Epithelial cell of proximal tubule (primary cell): ENCODE measurements around the gene ABHD10. TPM values are rescaled to one million over a fixed set of nuclear protein-coding genes. Genes with fewer than 3 reads are reported as not detected.

Source experiments
- DNase-seq: peaks from one replicate; pipeline ENCODE4 v3.0.0-alpha.2; 2011; ENCODE audit warnings: low read depth
- H3K4me3 ChIP-seq: 2 replicates; pipeline ENCODE4 v1.5.1; 2011; ENCODE audit warnings: low read depth, mild to moderate bottlenecking, low read length
- CTCF ChIP-seq: conservative IDR thresholded peaks from 2 replicates; pipeline ENCODE4 v1.5.1; 2012; ENCODE audit warnings: low read depth, mild to moderate bottlenecking, low read length
- total RNA-seq: library from RNA; depleted of rRNA; stranded (reverse); fragments of >200 nt; gene quantifications from 2 replicates; pipeline ENCODE4 v1.2.3, GENCODE V29; 2015

ABHD10 gene
- total RNA-seq: 18.2 and 27.7 TPM in 2 replicates

DNA sequence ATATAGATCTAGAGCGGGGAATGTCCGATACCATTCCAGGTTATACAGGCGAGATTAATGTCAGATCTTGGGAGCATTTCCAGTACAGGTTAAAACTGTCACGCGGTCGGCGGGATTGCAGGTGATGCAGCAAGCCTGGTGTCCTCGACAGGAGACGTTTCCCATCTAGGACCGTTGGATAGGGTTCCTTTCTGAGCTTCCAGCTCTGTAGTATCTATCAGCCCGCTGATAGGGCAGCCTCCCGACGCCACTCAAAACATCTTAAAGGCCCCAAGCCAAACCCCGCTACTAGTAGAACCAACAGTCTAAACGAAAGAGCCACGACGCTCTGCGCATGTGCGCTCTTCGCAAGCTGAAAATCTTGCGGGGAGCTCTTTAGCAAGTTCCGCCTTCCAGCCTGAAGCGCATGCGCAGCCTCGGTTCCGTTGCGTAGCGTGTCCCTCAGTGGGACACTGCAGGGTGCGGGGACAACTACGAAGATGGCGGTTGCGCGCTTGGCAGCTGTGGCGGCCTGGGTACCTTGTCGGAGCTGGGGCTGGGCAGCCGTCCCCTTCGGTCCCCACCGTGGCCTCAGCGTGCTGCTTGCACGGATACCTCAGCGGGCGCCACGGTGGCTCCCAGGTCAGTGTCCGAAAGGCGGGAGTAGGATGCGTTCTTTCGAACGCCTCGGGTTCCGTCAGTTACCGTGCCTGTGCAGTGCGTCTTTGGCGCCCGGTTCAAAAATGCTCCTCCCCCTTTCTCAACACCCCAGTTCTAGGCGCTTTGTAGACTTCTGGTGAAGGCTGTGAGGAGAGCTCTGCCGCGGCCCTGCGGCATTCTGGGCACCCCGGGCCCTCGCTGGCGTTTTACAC, at the start of gene ABHD10:
Gene ABHD10, plus strand, starts transcription at position 444 of the 851 bp plus-strand sequence. Its CDS starts 36 bp downstream, at position 480.
- H3K4me3 ChIP-seq: peak within 1 kb of the TSS; percentile 70
- no peak for TF ChIP-seq CTCF
- peak; percentile 83 for DNase-seq

DNA sequence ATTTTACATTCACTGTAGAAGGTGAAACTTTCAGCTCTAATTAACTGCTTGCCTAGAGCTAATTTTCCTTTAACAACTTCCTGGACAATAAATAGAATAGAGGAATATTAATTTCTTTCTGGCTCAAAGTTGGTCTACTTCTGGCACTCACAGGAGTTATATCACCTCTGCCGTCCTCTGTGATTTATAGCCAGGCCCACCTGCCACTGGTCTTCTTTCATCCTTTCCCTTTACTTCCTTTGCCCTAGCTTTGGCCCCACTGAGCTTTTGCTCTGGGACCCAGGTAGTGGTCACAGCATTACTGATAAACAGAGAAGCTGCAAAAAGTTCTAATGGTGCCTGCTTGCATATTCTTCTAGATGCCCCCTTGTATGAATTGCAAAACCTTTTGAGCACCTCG, 49.3 kb upstream of the ABHD10 start:
- DNase-seq: no peak
- H3K4me3 ChIP-seq: no peak overlapping the region
- no peak for TF ChIP-seq CTCF

GRCh38 chr3:111932946-111933345, 45.9 kb upstream of the ABHD10 start:
- no peak overlapping the region for H3K4me3 ChIP-seq
- DNase-seq: no peak
- no peak for TF ChIP-seq CTCF

GRCh38 chr3:111936191-111936841, 42.5 kb upstream of the ABHD10 start:
- no peak for TF ChIP-seq CTCF
- DNase-seq: no peak
- no peak overlapping the region for H3K4me3 ChIP-seq

GRCh38 chr3:111936967-111937366, 41.9 kb upstream of the ABHD10 start:
- no peak for DNase-seq
- TF ChIP-seq CTCF: no peak
- no peak overlapping the region for H3K4me3 ChIP-seq

- DNase-seq: no peak
- H3K4me3 ChIP-seq: no peak overlapping the region
- TF ChIP-seq CTCF: no peak
These were observed 41.0 kb upstream of the ABHD10 start for GRCh38 chr3:111937871-111938270.

DNA sequence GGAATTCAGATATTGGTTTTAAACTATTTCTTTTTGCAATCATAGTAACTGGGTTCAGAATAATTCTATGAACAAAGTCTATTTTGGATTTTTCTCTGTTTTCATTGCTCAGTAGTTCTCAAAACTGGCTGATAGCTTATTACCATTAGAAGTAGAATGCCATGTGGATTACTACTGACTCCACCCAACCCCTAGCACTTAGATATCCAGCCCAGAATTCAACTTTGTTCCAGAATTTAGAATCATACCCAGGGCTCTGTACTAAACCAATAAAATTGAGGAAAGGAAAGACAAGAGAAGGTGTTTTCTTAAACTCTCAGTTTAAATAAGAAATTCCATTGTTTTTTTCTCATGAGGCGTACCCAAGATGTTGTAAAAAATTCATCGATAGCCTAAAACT, 39.0 kb upstream of the ABHD10 start:
- no peak for DNase-seq
- TF ChIP-seq CTCF: no peak
- no peak overlapping the region for H3K4me3 ChIP-seq
